Measurements from ENCODE around the gene TICAM2.

GRCh38 chr5:115531787-115532367 is 70.4 kb downstream of the TICAM2 start:
- no peak for TF ChIP-seq PKNOX1 (IDR thresholded peaks at IDR 0.05)
- TF ChIP-seq CTCF (IDR thresholded peaks at IDR 0.05 in 2 of 3, conservative IDR thresholded peaks at IDR 0.05 in 1 of 3; ENCODE audit: insufficient read depth in 2 of 3, low read depth in 1 of 3, low read length in 3 of 3) = no peak
- no peak for TF ChIP-seq MTA3 (IDR thresholded peaks at IDR 0.05; ENCODE audit: borderline replicate concordance)
- TF ChIP-seq UBTF (IDR thresholded peaks at IDR 0.05; ENCODE audit: borderline replicate concordance in 1 of 2, low read depth in 2 of 2, low read length in 2 of 2) = no peak
- no peak for TF ChIP-seq RFX7 (CRISPR knock-in tag; IDR thresholded peaks at IDR 0.05)
- TF ChIP-seq TAF7 (tag; IDR thresholded peaks at IDR 0.05) = no peak
- no peak for TF ChIP-seq PHF8 (IDR thresholded peaks at IDR 0.05; ENCODE audit: borderline replicate concordance, low read length)
